Activated CD4-positive, alpha-beta T cell treated with anti-CD3 and anti-CD28 coated beads for 48 hours (primary cell): Measurements from ENCODE around the gene ADPRH.
"Not testable (repeated sequence)": the region's sequence is repeated elsewhere in the genome, so short reads cannot be mapped to it uniquely, and the experiment has no call there.

ENCODE experiments used
- DNase-seq: peaks from one replicate; pipeline ENCODE4 v3.0.0-alpha.2; 2020

The ADPRH gene

GRCh38 chr3:119579366-119580066 is at the start of gene ADPRH:
TSS of gene ADPRH (plus strand) at chr3:119579492. CDS start at chr3:119582170, 2,678 bp downstream.
- peak; percentile 70 for DNase-seq

DNA sequence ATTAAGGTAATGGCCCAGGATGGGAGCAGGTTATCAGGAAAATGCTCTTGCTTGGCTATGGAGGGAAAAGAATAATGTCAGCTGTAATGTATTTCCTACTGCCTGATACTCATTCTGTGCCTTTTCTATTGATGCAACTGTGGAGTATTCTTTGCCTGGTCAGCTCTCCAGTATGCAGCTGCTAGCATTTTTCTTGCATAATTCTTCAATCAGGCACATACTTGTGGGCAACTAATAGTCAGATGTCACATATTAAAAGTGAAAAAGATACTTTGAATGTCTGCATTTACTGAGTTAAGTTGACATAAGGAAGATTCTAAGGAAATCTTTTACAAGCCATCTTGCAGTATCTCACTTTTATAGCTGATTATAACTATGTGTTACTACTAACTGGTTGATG is 49.4 kb upstream of the ADPRH start:
- DNase-seq = no peak

- no peak for DNase-seq
Observed at GRCh38 chr3:119530456-119530855, 48.8 kb upstream of the ADPRH start.

GRCh38 chr3:119531151-119531550 is 48.1 kb upstream of the ADPRH start:
- DNase-seq = no peak

- no peak for DNase-seq
Observed at GRCh38 chr3:119534296-119534695, 45.0 kb upstream of the ADPRH start.

DNA sequence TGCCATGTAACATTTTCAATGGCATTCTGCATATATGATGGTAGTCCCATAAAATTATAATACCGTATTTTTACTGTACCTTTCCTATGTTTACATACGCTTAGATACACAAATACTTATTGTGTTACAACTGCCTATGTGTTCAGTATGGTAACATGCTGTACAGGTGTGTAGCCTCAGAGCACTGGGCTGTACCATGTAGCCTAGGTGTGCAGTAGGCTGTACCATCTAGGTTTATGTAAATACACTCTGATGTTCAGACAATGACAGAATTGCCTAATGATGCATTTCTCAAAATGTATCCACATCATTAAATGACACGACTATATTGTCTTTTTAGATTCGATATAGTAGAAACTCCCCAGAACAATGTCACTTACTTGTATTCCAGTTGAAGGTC is 42.5 kb upstream of the ADPRH start:
- no peak for DNase-seq

DNA sequence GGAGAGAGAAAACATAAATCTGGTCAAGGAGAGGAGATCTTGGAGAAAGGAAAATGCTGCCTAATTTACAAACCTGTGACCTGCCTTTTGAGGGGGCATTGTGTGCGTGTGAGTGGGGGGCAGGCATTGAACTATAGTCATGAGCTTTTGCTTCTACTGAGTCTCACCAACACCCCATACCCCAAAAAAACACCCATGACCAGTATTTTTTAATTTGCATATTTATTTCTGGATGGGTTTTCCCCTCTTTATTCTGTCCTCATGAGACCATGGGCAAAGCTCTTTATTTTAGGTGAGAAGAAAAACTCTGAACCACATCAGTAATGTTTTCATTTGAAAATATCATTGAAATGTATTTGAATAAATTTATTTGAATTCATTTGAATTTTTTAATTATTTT is 40.5 kb upstream of the ADPRH start:
- no peak for DNase-seq

- no peak for DNase-seq
Observed at GRCh38 chr3:119541547-119541946, 37.7 kb upstream of the ADPRH start.

- no peak for DNase-seq
Observed at GRCh38 chr3:119542168-119542767, 37.0 kb upstream of the ADPRH start.

GRCh38 chr3:119543147-119543546 is 36.1 kb upstream of the ADPRH start:
- DNase-seq = no peak

DNA sequence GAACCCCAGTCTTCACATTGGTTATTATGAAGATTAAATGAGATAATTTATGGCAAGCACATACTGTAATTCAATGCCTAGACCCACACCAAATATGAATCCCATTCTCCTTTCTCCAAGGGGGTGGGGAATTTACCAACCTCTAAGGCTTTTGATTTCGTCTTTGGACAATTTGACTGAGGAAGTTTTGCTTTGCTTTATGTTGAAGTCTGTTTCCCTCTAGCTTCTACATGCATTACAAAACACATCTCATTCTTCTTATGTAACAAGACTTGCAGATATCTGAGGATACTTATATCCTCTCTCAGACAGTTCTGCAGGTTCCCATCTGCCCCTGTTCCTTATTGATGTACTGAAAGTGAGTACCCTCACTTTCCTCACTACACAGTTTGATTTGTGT is 32.1 kb upstream of the ADPRH start:
- no peak for DNase-seq

- no peak for DNase-seq
Observed at GRCh38 chr3:119548341-119548740, 31.0 kb upstream of the ADPRH start.

DNA sequence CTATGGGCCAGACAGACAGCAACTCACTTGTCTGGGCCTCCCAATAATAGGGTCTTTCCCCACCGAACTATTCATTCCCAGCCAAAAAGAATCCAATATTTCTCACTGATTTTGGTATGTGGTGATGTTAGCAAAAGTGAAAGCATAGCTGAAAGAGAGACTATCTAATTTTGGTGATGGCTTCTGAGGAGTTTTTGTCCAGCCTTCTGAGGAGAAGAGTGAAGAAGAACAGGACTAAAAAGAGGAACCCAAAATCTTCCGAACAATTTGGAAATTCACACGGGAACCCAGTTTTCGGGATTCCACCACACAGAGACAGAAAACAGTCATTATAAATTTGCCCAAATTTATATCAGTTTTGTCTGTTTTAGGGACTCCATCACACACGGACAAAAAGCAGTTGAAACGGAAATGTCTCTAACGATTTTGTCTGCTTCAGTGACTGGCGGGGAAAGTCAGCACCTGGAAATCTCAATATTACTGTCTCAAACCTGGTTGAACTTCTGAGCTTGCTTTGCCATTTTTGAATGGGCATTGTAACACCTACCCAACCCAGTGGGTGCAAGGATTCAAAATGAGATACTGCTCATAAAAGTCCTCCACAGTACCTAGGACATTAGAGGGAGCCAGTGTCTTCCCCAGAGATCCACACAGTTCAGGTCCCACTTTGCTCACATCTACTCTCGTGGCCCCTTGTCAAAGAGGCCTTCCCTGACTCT is 28.9 kb upstream of the ADPRH start:
- DNase-seq = no peak

GRCh38 chr3:119551598-119551997 is 27.7 kb upstream of the ADPRH start:
- DNase-seq = no peak

GRCh38 chr3:119552928-119553327 is 26.4 kb upstream of the ADPRH start:
- not testable (repeated sequence) for DNase-seq

GRCh38 chr3:119553823-119554415 is 25.4 kb upstream of the ADPRH start:
- DNase-seq = no peak

GRCh38 chr3:119555309-119555735 is 24.0 kb upstream of the ADPRH start:
- DNase-seq = no peak

GRCh38 chr3:119555929-119556328 is 23.4 kb upstream of the ADPRH start:
- DNase-seq = no peak

DNA sequence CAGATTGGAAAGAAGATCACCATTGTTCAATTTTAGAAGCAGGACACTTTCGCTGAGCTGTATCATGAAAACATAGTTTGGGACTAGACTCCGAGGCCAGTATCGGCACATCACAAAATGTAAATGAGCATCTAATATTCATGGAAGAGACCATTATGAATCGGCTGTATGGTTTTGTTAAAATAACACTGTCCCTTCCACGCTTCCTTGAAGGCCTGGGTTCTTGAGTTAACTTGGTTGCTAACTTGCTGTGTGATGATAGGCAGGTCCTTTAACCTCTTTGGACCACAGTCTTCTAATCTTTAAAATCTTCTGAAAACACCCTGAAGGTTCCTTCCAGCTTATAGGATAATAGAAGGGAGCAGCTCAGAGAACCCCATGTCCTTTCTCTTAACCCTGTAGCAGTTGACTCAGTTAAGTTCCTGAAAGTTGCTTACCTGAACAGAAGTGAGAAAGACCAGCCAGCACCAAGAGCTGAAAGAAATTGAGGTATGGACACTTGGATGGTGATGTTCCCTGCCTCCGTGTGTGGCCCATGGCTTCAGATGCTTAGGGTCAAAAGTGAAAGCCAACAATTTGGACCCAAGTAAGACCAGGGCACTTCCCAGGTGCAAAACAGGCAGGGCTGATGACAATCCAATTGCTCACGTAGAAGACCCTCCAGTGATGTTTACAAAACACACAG is 22.0 kb upstream of the ADPRH start:
- no peak for DNase-seq

- no peak for DNase-seq
Observed at GRCh38 chr3:119557877-119558269, 21.4 kb upstream of the ADPRH start.

GRCh38 chr3:119558626-119559317 is 20.5 kb upstream of the ADPRH start:
- no peak for DNase-seq

GRCh38 chr3:119559441-119559963 is 19.8 kb upstream of the ADPRH start, which contains the start of gene CD80:
TSS of gene CD80 (minus strand) at chr3:119559614. CDS start at chr3:119557728, 1,886 bp downstream.
- peak; percentile 76 for DNase-seq
